MM.1S (cell line): ENCODE results near the gene REC8.
A peak's percentile ranks its signal among the peaks of the same experiment; 100 is the strongest.

Experiments used
- DNase-seq: peaks from one replicate; pipeline ENCODE4 v3.0.0-alpha.2; 2015
- H2AFZ ChIP-seq: fragments of 300-600 bp; sonication (generic); 2 replicates; pipeline ENCODE4 v1.6.0; 2016; ENCODE audit warnings: antibody characterized with exemption, low read length
- H3F3A ChIP-seq: fragments of 300-600 bp; sonication (generic); 2 replicates; pipeline ENCODE4 v1.6.1; 2016; ENCODE audit warnings: mild to moderate bottlenecking, antibody characterized with exemption, low read length, moderate library complexity, mixed read lengths; ENCODE audit not compliant: insufficient read depth
- H3K27ac ChIP-seq: fragments of 300-600 bp; sonication (generic); 2 replicates; pipeline ENCODE4 v1.5.1; 2016; ENCODE audit warnings: mild to moderate bottlenecking, low read length
- H3K27me3 ChIP-seq: fragments of 300-600 bp; sonication (generic); replicated peaks from 2 replicates; pipeline ENCODE4 v1.6.0; 2016; ENCODE audit warnings: low read length; ENCODE audit not compliant: insufficient read depth
- H3K36me3 ChIP-seq: fragments of 300-600 bp; sonication (generic); replicated peaks from 2 replicates; pipeline ENCODE4 v1.6.1; 2016; ENCODE audit warnings: mild to moderate bottlenecking, low read length, mixed read lengths; ENCODE audit not compliant: insufficient read depth
- H3K4me1 ChIP-seq: fragments of 300-600 bp; sonication (generic); 2 replicates; pipeline ENCODE4 v1.6.1; 2016; ENCODE audit warnings: low read length, mixed read lengths
- H3K4me2 ChIP-seq: fragments of 300-600 bp; sonication (generic); 2 replicates; pipeline ENCODE4 v1.6.0; 2016; ENCODE audit warnings: low read depth, low read length
- H3K4me3 ChIP-seq: fragments of 300-600 bp; sonication (generic); 2 replicates; pipeline ENCODE4 v1.5.1; 2016; ENCODE audit warnings: low read length, mixed read lengths
- H3K79me2 ChIP-seq: fragments of 300-600 bp; sonication (generic); 2 replicates; pipeline ENCODE4 v1.6.1; 2016; ENCODE audit warnings: mixed run types, low read length, mixed read lengths
- H3K9ac ChIP-seq: fragments of 300-600 bp; sonication (generic); 2 replicates; pipeline ENCODE4 v1.6.1; 2016; ENCODE audit warnings: low read length, mixed read lengths
- H3K9me2 ChIP-seq: fragments of 300-600 bp; sonication (generic); replicated peaks from 2 replicates; pipeline ENCODE4 v1.6.1; 2016; ENCODE audit warnings: mild to moderate bottlenecking, low read length, mixed read lengths; ENCODE audit not compliant: insufficient read depth
- H3K9me3 ChIP-seq: fragments of 300-600 bp; sonication (generic); replicated peaks from 2 replicates; pipeline ENCODE4 v1.6.1; 2016; ENCODE audit warnings: mild to moderate bottlenecking, low read length, mixed read lengths; ENCODE audit not compliant: insufficient read depth
- H4K20me1 ChIP-seq: fragments of 300-600 bp; sonication (generic); 2 replicates; pipeline ENCODE4 v1.6.1; 2016; ENCODE audit warnings: mild to moderate bottlenecking, low read length, moderate library complexity, mixed read lengths; ENCODE audit not compliant: insufficient read depth
- EZH2 ChIP-seq: fragments of 300-600 bp; sonication (generic); optimal IDR thresholded peaks from 2 replicates; pipeline ENCODE3; 2017; ENCODE audit warnings: low read depth, mild to moderate bottlenecking, antibody characterized with exemption, low read length, mixed read lengths
- EZH2phosphoT487 ChIP-seq: fragments of 300-600 bp; sonication (generic); IDR thresholded peaks from 2 replicates; pipeline ENCODE4 v1.6.1; 2018; ENCODE audit warnings: antibody characterized with exemption, low read length
- TF ChIP-seq, protein P1 (sequence below): fragments of 300-600 bp; sonication (generic); IDR thresholded peaks from 2 replicates; pipeline ENCODE4 v1.5.1; 2016; ENCODE audit warnings: antibody characterized with exemption, low read length, mixed read lengths

Gene REC8

DNA sequence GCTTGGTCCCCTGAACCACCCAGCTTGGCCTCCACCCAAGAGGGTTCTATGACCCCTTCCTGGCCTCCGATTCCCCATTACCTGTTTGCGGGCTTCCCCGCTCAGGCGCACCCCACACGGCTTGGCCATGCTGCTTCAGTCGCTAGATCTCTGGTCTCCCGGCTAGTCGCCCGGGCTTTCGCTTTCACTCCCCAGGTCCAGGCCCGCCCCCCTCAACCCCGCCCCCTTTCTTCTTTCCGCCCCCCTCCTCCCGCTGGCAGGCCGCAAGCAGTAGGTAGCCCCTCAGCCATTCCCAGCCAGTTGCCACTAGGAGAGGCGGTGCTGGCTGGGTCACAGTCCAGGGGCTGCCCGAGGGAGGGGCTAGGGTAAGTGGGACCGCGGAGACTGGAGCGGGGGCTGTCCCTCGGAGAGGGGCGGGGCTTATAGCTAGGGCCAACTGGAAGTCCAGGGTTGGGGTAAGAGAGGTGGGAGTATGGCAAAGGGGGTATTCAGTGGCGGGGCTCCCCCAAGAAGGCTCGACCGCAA, 25.4 kb upstream of the REC8 start, which contains the start of gene PSME2:
Gene PSME2 (minus strand): TSS at position 158 of the 525 bp plus-strand sequence. CDS start 29 bp downstream, at position 129.
- H3K4me2 ChIP-seq = peak within 1 kb of the TSS; percentile 81
- peaks cover 11% of the 10 kb centered on the region for H3K4me1 ChIP-seq
- H3K9me2 ChIP-seq = no peaks in the 10 kb centered on the region
- no peaks in the 10 kb centered on the region for H4K20me1 ChIP-seq
- H3K27ac ChIP-seq = peak within 1 kb of the TSS; percentile 76; the same call in 1 of the 2 replicates
- peak within 1 kb of the TSS; percentile 84 for H3K9ac ChIP-seq
- H3F3A ChIP-seq = peaks cover 10% of the 10 kb centered on the region
- H3K9me3 ChIP-seq = no peaks in the 10 kb centered on the region
- peak within 1 kb of the TSS; percentile 87 for H3K4me3 ChIP-seq
- DNase-seq = peak; percentile 74
- peak within 1 kb of the TSS; percentile 65 for H2AFZ ChIP-seq
- H3K79me2 ChIP-seq = peaks cover 47% of the 10 kb centered on the region
- H3K36me3 ChIP-seq = no peaks in the 10 kb centered on the region
- TF ChIP-seq EZH2phosphoT487 (no peak), EZH2 (no peak)
- TF ChIP-seq, protein P1, sequence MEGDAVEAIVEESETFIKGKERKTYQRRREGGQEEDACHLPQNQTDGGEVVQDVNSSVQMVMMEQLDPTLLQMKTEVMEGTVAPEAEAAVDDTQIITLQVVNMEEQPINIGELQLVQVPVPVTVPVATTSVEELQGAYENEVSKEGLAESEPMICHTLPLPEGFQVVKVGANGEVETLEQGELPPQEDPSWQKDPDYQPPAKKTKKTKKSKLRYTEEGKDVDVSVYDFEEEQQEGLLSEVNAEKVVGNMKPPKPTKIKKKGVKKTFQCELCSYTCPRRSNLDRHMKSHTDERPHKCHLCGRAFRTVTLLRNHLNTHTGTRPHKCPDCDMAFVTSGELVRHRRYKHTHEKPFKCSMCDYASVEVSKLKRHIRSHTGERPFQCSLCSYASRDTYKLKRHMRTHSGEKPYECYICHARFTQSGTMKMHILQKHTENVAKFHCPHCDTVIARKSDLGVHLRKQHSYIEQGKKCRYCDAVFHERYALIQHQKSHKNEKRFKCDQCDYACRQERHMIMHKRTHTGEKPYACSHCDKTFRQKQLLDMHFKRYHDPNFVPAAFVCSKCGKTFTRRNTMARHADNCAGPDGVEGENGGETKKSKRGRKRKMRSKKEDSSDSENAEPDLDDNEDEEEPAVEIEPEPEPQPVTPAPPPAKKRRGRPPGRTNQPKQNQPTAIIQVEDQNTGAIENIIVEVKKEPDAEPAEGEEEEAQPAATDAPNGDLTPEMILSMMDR = no peak
- H3K27me3 ChIP-seq = no peaks in the 10 kb centered on the region

DNA sequence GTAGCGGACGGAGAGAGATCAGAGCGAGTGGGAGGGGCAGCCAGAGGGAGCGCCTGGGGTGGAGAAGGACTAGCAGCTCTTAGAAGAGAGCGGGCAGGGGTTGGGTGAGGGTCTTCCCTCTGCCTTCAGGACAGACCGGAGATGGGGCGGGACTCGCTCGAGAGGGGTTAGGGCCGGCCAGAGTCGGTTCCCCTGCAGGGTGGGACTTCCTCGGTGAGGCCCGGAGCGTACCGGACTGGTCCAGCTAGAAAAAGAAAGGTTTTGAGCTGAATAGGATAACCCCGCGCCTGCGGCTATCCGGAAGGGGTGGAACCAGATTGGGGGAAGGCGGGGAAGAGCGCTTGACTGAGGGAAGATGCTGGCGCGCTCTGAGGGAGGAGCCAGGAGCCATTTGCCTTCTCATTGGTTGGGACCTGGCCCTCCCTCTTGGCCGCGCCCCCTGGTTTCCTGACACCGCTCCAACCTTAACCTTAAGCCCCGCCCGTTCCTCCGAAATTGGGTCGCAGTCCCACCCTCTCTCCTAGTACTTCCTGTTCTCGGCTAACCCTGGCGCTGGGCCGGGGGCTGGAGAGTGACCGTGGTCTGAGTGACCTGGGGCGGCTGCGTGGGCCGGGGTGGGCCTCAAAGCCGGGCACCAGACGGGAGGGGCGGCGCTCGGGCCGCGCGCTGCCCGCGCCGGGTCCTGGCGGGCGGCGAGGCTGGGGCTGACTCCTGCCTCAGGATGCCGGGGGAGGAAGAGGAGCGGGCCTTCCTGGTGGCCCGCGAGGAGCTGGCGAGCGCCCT, 24.7 kb upstream of the REC8 start, which contains the start of gene RNF31:
Gene RNF31 (plus strand): TSS at position 521 of the 783 bp plus-strand sequence. CDS start 201 bp downstream, at position 722.
- no peaks in the 10 kb centered on the region for H3K9me2 ChIP-seq
- peaks cover 11% of the 10 kb centered on the region for H3K4me1 ChIP-seq
- no peaks in the 10 kb centered on the region for H3K36me3 ChIP-seq
- H3K27me3 ChIP-seq = no peaks in the 10 kb centered on the region
- peak within 1 kb of the TSS; percentile 65 for H2AFZ ChIP-seq
- peak within 1 kb of the TSS; percentile 76; the same call in 1 of the 2 replicates for H3K27ac ChIP-seq
- peaks cover 47% of the 10 kb centered on the region for H3K79me2 ChIP-seq
- no peaks in the 10 kb centered on the region for H4K20me1 ChIP-seq
- peak within 1 kb of the TSS; percentile 87 for H3K4me3 ChIP-seq
- H3F3A ChIP-seq = peaks cover 5% of the 10 kb centered on the region
- TF ChIP-seq, protein P1 = no peak
- TF ChIP-seq EZH2 = no peak
- TF ChIP-seq EZH2phosphoT487 = no peak
- no peaks in the 10 kb centered on the region for H3K9me3 ChIP-seq
- DNase-seq = peak; percentile 92
- H3K9ac ChIP-seq = peak within 1 kb of the TSS; percentile 84
- H3K4me2 ChIP-seq = peak within 1 kb of the TSS; percentile 81

DNA sequence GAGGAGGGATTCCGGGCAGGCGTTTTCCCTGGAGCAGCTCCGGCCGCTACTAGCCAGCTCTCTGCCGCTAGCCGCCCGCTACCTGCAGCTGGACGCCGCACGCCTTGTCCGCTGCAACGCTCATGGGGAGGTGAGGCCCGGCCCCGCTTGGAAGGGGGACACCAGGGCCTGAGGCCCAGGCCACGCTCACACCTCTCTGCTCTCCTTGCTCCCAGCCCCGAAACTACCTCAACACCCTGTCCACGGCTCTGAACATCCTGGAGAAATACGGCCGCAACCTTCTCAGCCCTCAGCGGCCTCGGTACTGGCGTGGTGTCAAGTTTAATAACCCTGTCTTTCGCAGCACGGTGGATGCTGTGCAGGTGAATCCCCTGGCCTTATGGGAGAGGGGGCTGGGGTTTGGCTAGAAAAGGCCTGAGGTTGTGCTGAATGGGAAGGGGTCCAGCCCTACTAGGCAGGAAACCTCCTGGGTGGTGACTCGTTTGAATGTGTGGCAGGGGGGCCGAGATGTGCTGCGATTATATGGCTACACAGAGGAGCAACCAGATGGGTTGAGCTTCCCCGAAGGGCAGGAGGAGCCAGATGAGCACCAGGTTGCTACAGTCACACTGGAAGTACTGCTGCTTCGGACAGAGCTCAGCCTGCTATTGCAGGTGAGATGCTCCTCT, 24.0 kb upstream of the REC8 start:
- Histone ChIP-seq H4K20me1 (no peaks in the 10 kb centered on the region), H3K4me2 (peak overlapping the region; percentile 79), H3K4me3 (peak overlapping the region; percentile 87), H3K9me2 (no peaks in the 10 kb centered on the region), H3K27me3 (no peaks in the 10 kb centered on the region), H3K79me2 (peaks cover 47% of the 10 kb centered on the region), H2AFZ (no peak overlapping the region), H3K36me3 (no peaks in the 10 kb centered on the region), H3K4me1 (peaks cover 11% of the 10 kb centered on the region), H3K9me3 (no peaks in the 10 kb centered on the region), H3K9ac (peak overlapping the region; percentile 59), H3F3A (peaks cover 5% of the 10 kb centered on the region; the same call in 1 of the 2 replicates), H3K27ac (no peak overlapping the region)
- DNase-seq = no peak
- TF ChIP-seq EZH2phosphoT487 = no peak
- TF ChIP-seq, protein P1 = no peak
- no peak for TF ChIP-seq EZH2
